IPS DF 4.7 (cell line): ENCODE results near the gene SARS2.
"Not testable (repeated sequence)": the region's sequence is repeated elsewhere in the genome, so short reads cannot be mapped to it uniquely, and the experiment has no call there.

ENCODE experiments used
- DNase-seq: peaks from one replicate; pipeline ENCODE4 v3.0.0-alpha.2; 2013; ENCODE audit warnings: low spot score; ENCODE audit errors: extremely low read depth

Gene SARS2

GRCh38 chr19:38893341-38893771 is 37.2 kb downstream of the SARS2 start:
- DNase-seq: no peak

- DNase-seq: no peak
These were observed 37.7 kb downstream of the SARS2 start for GRCh38 chr19:38892841-38893240.

GRCh38 chr19:38891771-38892170 is 38.8 kb downstream of the SARS2 start:
- DNase-seq: no peak

DNA sequence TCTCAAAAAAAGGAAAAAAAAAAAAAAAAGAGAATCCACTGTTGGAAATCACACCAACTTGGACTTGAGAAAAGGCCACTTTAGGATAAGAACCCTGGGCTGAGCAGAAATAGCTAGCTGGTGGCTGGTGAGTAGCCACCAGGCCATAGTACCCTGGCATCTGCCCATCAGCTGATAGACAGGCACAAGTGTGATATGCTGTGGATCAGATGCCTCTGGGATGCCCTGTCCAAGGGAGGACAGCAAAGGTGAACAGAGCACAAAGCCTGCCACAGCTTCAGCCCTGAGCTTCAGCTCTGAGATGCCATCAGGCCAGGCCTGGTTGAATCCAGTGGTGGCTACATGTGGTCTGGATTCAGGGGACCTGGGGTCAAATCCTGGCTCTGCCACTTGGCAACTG is 39.9 kb downstream of the SARS2 start:
- DNase-seq: no peak

DNA sequence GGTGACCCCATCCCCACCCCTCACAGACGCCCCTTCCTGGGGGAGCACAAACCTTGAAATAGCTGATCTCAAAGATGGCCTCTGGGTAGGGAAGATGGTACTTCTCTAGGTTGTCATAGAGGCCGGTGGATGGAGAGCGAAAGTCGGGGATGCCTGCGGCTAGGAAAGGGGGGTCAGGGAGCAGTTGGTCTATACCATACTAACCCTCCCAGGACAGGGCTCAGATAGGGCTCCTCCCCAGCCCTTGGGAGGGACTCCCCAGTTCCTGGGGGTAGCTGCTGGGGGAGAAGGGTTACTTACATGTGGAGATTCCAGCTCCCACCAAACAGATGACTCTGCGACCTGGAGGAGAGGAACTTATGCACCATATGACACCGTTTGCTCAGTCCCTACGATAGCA is 40.8 kb downstream of the SARS2 start:
- no peak for DNase-seq

GRCh38 chr19:38888876-38889275 is 41.7 kb downstream of the SARS2 start:
- DNase-seq: no peak

DNA sequence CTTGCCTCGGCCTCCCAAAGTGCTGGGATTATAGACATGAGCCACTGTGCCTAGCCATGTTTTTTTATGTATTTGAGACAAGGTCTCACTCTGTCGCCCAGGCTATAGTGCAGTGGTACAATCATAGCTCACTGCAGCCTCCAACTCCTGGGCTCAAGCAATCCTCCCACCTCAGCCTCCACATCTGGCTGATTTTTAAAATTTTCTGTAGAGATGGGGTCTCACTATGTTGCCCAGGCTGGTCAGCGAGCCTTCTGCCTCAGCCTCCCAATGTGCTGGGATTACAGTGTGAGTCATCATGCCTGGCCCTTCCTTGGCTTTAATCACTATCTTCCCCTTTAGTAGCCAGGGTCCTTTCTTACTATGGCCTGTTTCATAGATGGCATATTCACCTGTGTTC is 45.9 kb downstream of the SARS2 start:
- DNase-seq: not testable (repeated sequence)

DNA sequence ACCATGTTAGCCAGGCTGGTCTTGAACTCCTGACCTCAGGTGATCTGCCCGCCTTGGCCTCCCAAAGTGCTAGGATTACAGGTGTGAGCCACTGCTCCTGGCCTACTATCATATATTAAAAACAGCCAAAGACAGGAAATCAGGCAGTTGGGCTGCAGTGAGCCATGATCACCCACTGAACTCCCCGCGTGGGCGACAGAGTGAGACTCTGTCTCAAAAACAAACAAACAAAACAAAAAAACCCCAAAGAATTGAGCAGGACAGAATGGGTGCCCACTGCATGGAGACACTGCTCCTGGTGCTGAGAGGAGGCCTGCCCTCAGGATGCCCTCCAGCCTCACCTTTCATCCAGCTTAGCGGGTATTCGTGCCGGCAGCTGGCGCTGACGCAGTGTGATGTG is 47.3 kb downstream of the SARS2 start:
- DNase-seq: no peak

- DNase-seq: no peak
These were observed 49.5 kb downstream of the SARS2 start for GRCh38 chr19:38880882-38881609.

GRCh38 chr19:38880076-38880881 is 50.3 kb downstream of the SARS2 start:
- DNase-seq: no peak

GRCh38 chr19:38879400-38879751 is 51.2 kb downstream of the SARS2 start:
- no peak for DNase-seq

GRCh38 chr19:38878575-38879399 is 51.8 kb downstream of the SARS2 start:
- no peak for DNase-seq

GRCh38 chr19:38877781-38878574 is 52.6 kb downstream of the SARS2 start, which contains the start of gene RINL:
TSS of gene RINL (minus strand) at chr19:38878275. CDS start at chr19:38876742, 1,533 bp downstream.
- DNase-seq: no peak

DNA sequence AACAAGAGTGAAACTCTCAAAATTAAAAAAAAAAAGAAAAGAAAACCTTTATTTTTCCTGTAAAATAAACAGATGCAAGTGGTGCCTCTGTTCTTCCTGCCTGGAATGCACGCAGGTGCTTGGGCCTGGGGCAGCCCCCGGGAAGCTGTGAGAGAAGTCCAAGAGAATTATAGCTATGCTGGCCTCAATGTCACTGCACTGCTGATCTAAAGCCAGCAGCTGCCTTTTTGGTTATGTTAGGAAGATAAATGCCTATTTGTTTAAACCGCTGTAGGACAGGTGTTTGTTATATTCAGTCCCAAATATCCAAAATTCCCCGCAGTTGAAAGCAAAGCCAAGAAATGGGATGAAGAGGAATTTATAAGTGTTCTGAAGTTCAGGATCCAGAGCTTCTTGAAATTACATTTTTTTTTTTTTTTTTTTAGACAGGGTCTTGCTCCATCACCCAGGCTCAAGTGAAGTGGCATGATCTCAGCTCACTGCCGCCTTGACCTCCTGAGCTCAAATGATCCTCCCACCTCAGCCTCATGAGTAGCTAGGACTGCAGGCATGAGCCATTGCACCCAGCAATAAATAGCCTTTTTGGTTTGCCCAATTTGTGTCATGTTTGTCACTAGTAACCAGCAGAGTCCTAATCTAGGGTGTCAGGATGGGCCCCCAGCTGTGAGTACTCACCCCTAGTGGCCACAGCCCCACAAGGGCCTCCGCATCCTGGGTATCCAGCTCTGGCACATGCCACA is 54.7 kb downstream of the SARS2 start:
- DNase-seq: no peak

- not testable (repeated sequence) for DNase-seq
These were observed 57.2 kb downstream of the SARS2 start for GRCh38 chr19:38873400-38873799.

GRCh38 chr19:38870612-38871011 is 60.0 kb downstream of the SARS2 start:
- DNase-seq: no peak

DNA sequence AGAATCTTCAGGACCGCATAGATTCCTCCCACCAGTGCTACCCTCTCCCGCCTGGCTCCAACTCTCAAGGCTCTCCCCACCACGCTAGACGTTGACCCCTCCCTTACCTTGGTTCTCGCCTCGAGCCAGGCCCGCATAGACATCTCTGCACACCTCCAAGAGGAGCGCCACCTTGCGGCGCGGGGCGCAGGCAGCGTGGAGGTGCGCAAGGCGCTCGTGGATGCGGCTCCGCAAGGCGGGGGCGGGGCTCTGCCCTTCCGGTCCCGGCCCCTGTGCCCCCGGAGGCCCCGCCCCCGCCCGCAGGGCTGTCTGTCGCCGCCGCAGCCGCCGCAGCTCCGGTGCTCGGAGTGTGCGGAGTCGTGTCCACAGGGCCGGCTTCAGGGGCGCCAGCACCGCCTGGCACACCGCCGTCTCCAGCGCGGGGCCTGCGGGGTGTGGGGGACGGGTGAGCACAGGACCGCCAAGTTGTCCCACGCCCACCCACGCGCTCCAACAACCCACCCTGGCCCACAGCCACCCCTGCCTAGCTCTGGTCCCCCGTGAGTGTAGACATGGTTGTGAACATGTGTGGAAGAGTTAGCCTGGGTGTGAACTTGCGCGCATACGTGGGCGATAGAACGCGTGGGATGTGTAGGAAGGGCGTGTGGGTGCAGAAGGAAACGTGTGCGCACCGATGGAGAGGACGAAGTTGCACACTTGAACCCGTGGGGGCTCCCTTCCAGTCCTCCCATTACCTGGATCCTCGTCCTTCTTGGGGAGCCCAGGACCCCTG is 60.5 kb downstream of the SARS2 start:
- DNase-seq: no peak

- DNase-seq: no peak
These were observed 61.3 kb downstream of the SARS2 start for GRCh38 chr19:38869160-38869835.

DNA sequence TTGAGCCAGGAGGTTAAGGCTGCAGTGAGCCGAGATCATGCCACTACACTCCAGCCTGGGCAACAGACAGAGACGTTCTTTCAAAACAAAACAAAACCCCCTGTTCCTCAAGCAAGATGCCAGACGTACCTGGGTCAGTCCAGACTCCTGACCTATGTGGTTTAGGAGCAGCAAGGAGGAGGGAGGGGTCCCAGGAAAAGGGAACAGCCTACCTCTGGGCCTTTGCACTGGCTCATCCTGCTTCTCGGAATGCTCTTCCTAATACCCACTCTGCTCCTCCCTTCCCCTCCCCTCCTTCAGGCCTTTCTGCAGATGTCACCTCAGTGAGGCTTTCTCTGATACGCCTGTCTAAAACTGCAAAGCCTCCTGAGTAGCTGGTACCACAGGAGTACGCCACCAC is 62.0 kb downstream of the SARS2 start:
- no peak for DNase-seq
